Uterus (tissue), 2 donors: Measurements from ENCODE around the gene RTF2.

Experiments
- CTCF ChIP-seq, 4 experiments: fragments of 200-600 bp in 2 of 4; fragments of 450-650 bp in 2 of 4; sonication (generic) in 2 of 4; IDR thresholded peaks; one replicate each; pipeline ENCODE4 v1.5.1; 2016 to 2019; ENCODE audit warnings: antibody characterized with exemption in 4 of 4, mild to moderate bottlenecking in 2 of 4, moderate library complexity in 1 of 4
- POLR2A ChIP-seq, 2 donors: fragments of 450-650 bp; IDR thresholded peaks; one replicate each; pipeline ENCODE4 v1.6.1; 2016; ENCODE audit warnings: antibody characterized with exemption in 2 of 2, mild to moderate bottlenecking in 1 of 2, moderate library complexity in 1 of 2

GRCh38 chr20:56433880-56434255, 34.6 kb upstream of the RTF2 start:
- TF ChIP-seq CTCF (IDR thresholded peaks at IDR 0.05) (no peak), POLR2A (IDR thresholded peaks at IDR 0.05) (no peak)
